ENCODE results near the gene NIM1K. TPM values are rescaled to one million over a fixed set of nuclear protein-coding genes. Genes with fewer than 3 reads are reported as not detected.

Gene NIM1K
- total and polyA plus RNA-seq, 2 of the 4 experiments (the other 2 are of a cell fraction), result 0.54 to 0.68 TPM

GRCh38 chr5:43171926-43172325 is 20.1 kb upstream of the NIM1K start:
- peaks cover 16% of the 10 kb centered on the region for H3K36me3 ChIP-seq (ENCODE audit: control insufficient read depth, insufficient read depth, low read length)
- H3K79me1 ChIP-seq (ENCODE audit: low read depth in 1 of 2, low read length in 2 of 2), result peaks cover 9 to 27% of the 10 kb centered on the region in 2 experiments
- no peak overlapping the region for H2BK20ac ChIP-seq (ENCODE audit: low read depth, low read length)
- H3K18ac ChIP-seq (ENCODE audit: low read depth, low read length), result no peak overlapping the region
- H4K91ac ChIP-seq (ENCODE audit: insufficient read depth, low read depth, low read length), result no peak overlapping the region
- no peak overlapping the region for H3K9ac ChIP-seq (ENCODE audit: low read depth, low read length)
- intact Hi-C loops (cut with micrococcal nuclease), result no loop called here
- H4K20me1 ChIP-seq (ENCODE audit: insufficient read depth, low read length), result peaks cover 3% of the 10 kb centered on the region; the same call in 1 of the 2 replicates
- no peaks in the 10 kb centered on the region for H3K4me1 ChIP-seq (ENCODE audit: control insufficient read depth, insufficient read depth, low read length)
- ChIA-PET POLR2A (ENCODE audit: unreplicated experiment) (no interaction called here), CTCF (interaction anchor here (1.0 kb wide), 1 partner anchor 12 kb away, joined by 4 read pairs; no protein-coding TSS in a partner anchor)
- ATAC-seq (ENCODE audit: low read depth) (no peak), DNase-seq (peak; percentile 38)
- H2AFZ ChIP-seq (replicated peaks; ENCODE audit: low read length, poor library complexity), result no peak overlapping the region
- no peaks in the 10 kb centered on the region for H3K9me3 ChIP-seq (ENCODE audit: control insufficient read depth, insufficient read depth, low read length)
- TF ChIP-seq CHD1 (IDR thresholded peaks at IDR 0.05; ENCODE audit: low read depth, low read length) (no peak), CEBPB (IDR thresholded peaks at IDR 0.05; ENCODE audit: low read depth, low read length) (no peak), FOS (IDR thresholded peaks at IDR 0.05; ENCODE audit: low read depth, low read length) (no peak), RCOR1 (IDR thresholded peaks at IDR 0.05; ENCODE audit: insufficient replicate concordance, low read length) (no peak), MXI1 (IDR thresholded peaks at IDR 0.05; ENCODE audit: borderline replicate concordance, low read depth, low read length) (no peak), BHLHE40 (IDR thresholded peaks at IDR 0.05; ENCODE audit: low read depth, low read length) (no peak), POLR2A (IDR thresholded peaks at IDR 0.05; ENCODE audit: low read depth, low read length) (no peak), NFE2L2 (IDR thresholded peaks at IDR 0.05; ENCODE audit: low read depth, low read length) (no peak), USF2 (IDR thresholded peaks at IDR 0.05; ENCODE audit: low read depth, low read length) (no peak), MAZ (IDR thresholded peaks at IDR 0.05; ENCODE audit: borderline replicate concordance, low read depth, low read length) (no peak), RFX5 (IDR thresholded peaks at IDR 0.05; ENCODE audit: low read depth, low read length) (no peak), ELK1 (IDR thresholded peaks at IDR 0.05; ENCODE audit: borderline replicate concordance, low read depth, low read length) (no peak), SMC3 (IDR thresholded peaks at IDR 0.05; ENCODE audit: low read depth, low read length) (no peak), CTCF (conservative IDR thresholded peaks at IDR 0.05; ENCODE audit: low read depth, low read length) (no peak), RAD21 (IDR thresholded peaks at IDR 0.05; ENCODE audit: low read length) (no peak)
- dilution Hi-C loops (cut with HindIII; ENCODE audit: low sequenced_read_pairs, unreplicated experiment), result no loop called here
- H2BK120ac ChIP-seq (ENCODE audit: low read depth, low read length), result no peak overlapping the region
- H2BK15ac ChIP-seq (ENCODE audit: low read depth, low read length), result no peak overlapping the region
- H3K14ac ChIP-seq (replicated peaks; ENCODE audit: low read depth, low read length), result no peak overlapping the region
- H2BK5ac ChIP-seq (ENCODE audit: low read depth, low read length, poor library complexity, severe bottlenecking), result no peak overlapping the region
- H3K23ac ChIP-seq (ENCODE audit: low read depth, low read length), result no peak overlapping the region
- H4K8ac ChIP-seq (ENCODE audit: low read depth in 2 of 2, low read length in 2 of 2), result no peak overlapping the region
- no peak overlapping the region for H3K27ac ChIP-seq (ENCODE audit: insufficient read depth, low read length)
- no peak overlapping the region for H3K56ac ChIP-seq (ENCODE audit: extremely low read depth, insufficient read depth, low read length)
- no peak overlapping the region for H3K4me3 ChIP-seq (ENCODE audit: insufficient read depth, low read depth, low read length)
- H3K9me1 ChIP-seq (ENCODE audit: insufficient read depth, low read length), result peaks cover 3% of the 10 kb centered on the region; the same call in 1 of the 2 replicates
- in situ Hi-C loops (cut with MboI; ENCODE audit: low sequenced_read_pairs), result no loop called here
- H2AK9ac ChIP-seq (replicated peaks; ENCODE audit: low read depth, low read length, poor library complexity), result no peak overlapping the region
- H4K5ac ChIP-seq (ENCODE audit: low read depth, low read length), result no peak overlapping the region
- no peak overlapping the region for H3K4me2 ChIP-seq (ENCODE audit: low read depth, low read length)
- no peaks in the 10 kb centered on the region for H3K27me3 ChIP-seq (ENCODE audit: control insufficient read depth, insufficient read depth, low read length)
- no TSS peak for BruUV-seq (replicated peaks)
- no CpG with 5 or more reads among the region's 1 CpG for WGBS, 2 experiments (ENCODE audit: extremely low coverage in 2 of 2, insufficient read length in 1 of 2)
- no peak overlapping the region for H3K4ac ChIP-seq (ENCODE audit: low read depth, low read length)
- no peak overlapping the region for H2AK5ac ChIP-seq (ENCODE audit: low read depth, low read length)

Measured in IMR-90 (cell line).